A673 (cell line): Measurements from ENCODE around the gene RABL2A. TPM values are rescaled to one million over a fixed set of nuclear protein-coding genes. Genes with fewer than 3 reads are reported as not detected.
"Not testable (repeated sequence)": the region's sequence is repeated elsewhere in the genome, so short reads cannot be mapped to it uniquely, and the experiment has no call there.

Experiments used
- BruUV-seq: library from RNA; stranded (reverse); fragments of 400-500 nt; replicated peaks from 2 replicates; lab custom pipeline; 2021; lab: Mats Ljungman, UMichigan
- CTCF ChIA-PET: fragments of 300-600 bp; sonication (Branson Sonifier 250); formaldehyde crosslinking; loops from one replicate; lab custom pipeline; 2022; ENCODE audit warnings: antibody characterized with exemption; lab: Charles Lee
- POLR2A ChIA-PET: fragments of 300-600 bp; sonication (Branson Sonifier 250); formaldehyde crosslinking; loops from one replicate; lab custom pipeline; 2022; ENCODE audit warnings: antibody characterized with exemption; ENCODE audit not compliant: low non-redundant PET; lab: Charles Lee
- DNase-seq: peaks from one replicate; pipeline ENCODE4 v3.0.0-alpha.2; 2015; ENCODE audit warnings: low spot score
- H3K27ac ChIP-seq: fragments of 200-600 bp; sonication (generic); 2 replicates; pipeline ENCODE4 v1.5.1; 2016; ENCODE audit warnings: mixed run types, low read depth, mild to moderate bottlenecking, mixed read lengths, antibody characterized with exemption, low read length; ENCODE audit not compliant: poor library complexity, severe bottlenecking
- H3K27me3 ChIP-seq: fragments of 200-600 bp; sonication (generic); replicated peaks from 2 replicates; pipeline ENCODE4 v1.6.1; 2017; ENCODE audit warnings: mixed run types, low read depth, mild to moderate bottlenecking, mixed read lengths, antibody characterized with exemption, low read length; ENCODE audit not compliant: insufficient read depth, poor library complexity
- H3K36me3 ChIP-seq: fragments of 200-600 bp; sonication (generic); 2 replicates; pipeline ENCODE4 v1.6.1; 2016; ENCODE audit warnings: mixed run types, mild to moderate bottlenecking, mixed read lengths, antibody characterized with exemption, low read length; ENCODE audit not compliant: insufficient read depth, poor library complexity, severe bottlenecking
- H3K4me1 ChIP-seq: fragments of 200-600 bp; sonication (generic); 2 replicates; pipeline ENCODE4 v1.6.1; 2017; ENCODE audit warnings: mixed run types, mild to moderate bottlenecking, mixed read lengths, antibody characterized with exemption, low read length; ENCODE audit not compliant: insufficient read depth, poor library complexity, severe bottlenecking
- H3K4me3 ChIP-seq: fragments of 200-600 bp; sonication (generic); 2 replicates; pipeline ENCODE4 v1.5.1; 2016; ENCODE audit warnings: low read depth, mixed run types, mild to moderate bottlenecking, mixed read lengths, low read length; ENCODE audit not compliant: poor library complexity, severe bottlenecking
- H3K9me3 ChIP-seq: fragments of 200-600 bp; sonication (generic); 2 replicates; pipeline ENCODE4 v1.6.1; 2016; ENCODE audit warnings: mixed run types, low read depth, mild to moderate bottlenecking, mixed read lengths, antibody characterized with exemption, low read length; ENCODE audit not compliant: poor library complexity, severe bottlenecking
- EZH2 ChIP-seq: fragments of 200-600 bp; sonication (generic); IDR thresholded peaks from 2 replicates; pipeline ENCODE4 v1.6.1; 2017; ENCODE audit warnings: borderline replicate concordance, low read depth, mild to moderate bottlenecking, mixed read lengths, antibody characterized with exemption, low read length; ENCODE audit not compliant: poor library complexity, severe bottlenecking
- intact Hi-C: fragments of 100-400 bp; cut with micrococcal nuclease; formaldehyde crosslinking; loops from one replicate; pipeline ENCODE4 v1.10.0; 2022; ENCODE audit not compliant: unreplicated experiment
- total RNA-seq: library from RNA; stranded (reverse); gene quantifications from 2 replicates; pipeline ENCODE4 v1.2.3, GENCODE V29; 2021
- TF ChIP-seq, protein P1 (sequence below): fragments of 300-800, 200-600 bp; sonication (generic); conservative IDR thresholded peaks from 2 replicates; pipeline ENCODE4 v1.5.1; 2017; ENCODE audit warnings: low read depth, mild to moderate bottlenecking, antibody characterized with exemption, low read length, moderate library complexity, mixed read lengths

Gene RABL2A
- total RNA-seq, 1 experiment from 2014 or later, result 17.8 TPM

GRCh38 chr2:113657735-113658134 lies 30.7 kb downstream of the RABL2A start:
- intact Hi-C loops, CTCF ChIA-PET, POLR2A ChIA-PET, H3K27ac ChIP-seq, H3K4me3 ChIP-seq, H3K27me3 ChIP-seq, H3K36me3 ChIP-seq, H3K9me3 ChIP-seq, BruUV-seq, DNase-seq, H3K4me1 ChIP-seq: not testable (repeated sequence)

GRCh38 chr2:113663285-113664060 lies 36.4 kb downstream of the RABL2A start:
- BruUV-seq, POLR2A ChIA-PET, DNase-seq, CTCF ChIA-PET, intact Hi-C loops, H3K4me1 ChIP-seq, H3K36me3 ChIP-seq, H3K4me3 ChIP-seq, H3K27me3 ChIP-seq, H3K27ac ChIP-seq, H3K9me3 ChIP-seq: not testable (repeated sequence)

- DNase-seq, H3K36me3 ChIP-seq, CTCF ChIA-PET, H3K27me3 ChIP-seq, H3K4me3 ChIP-seq, H3K9me3 ChIP-seq, H3K4me1 ChIP-seq, POLR2A ChIA-PET, BruUV-seq, intact Hi-C loops, H3K27ac ChIP-seq: not testable (repeated sequence)
Observed at GRCh38 chr2:113664761-113665533, 37.9 kb downstream of the RABL2A start.

DNA sequence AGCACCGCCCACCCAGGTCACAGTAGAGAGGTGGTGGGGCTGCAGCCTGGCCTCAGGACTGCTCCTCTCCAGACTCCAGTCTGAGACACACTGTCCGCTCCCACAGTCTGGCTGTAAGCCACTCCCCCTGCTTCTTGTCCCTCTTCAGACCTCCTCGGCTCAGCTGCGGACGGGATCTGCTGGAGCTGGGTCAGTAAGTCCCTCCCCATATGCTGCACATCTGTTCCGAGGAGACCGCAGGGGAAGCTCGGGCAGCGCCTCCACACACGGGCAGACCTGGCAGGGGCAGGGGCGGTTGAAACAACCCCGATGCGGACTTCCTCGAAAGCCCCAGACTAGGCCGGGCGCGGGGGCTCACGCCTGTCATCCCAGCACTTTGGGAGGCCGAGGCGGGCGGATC lies 41.9 kb downstream of the RABL2A start:
- DNase-seq, POLR2A ChIA-PET, CTCF ChIA-PET, BruUV-seq, H3K27me3 ChIP-seq, H3K36me3 ChIP-seq, H3K4me1 ChIP-seq, H3K27ac ChIP-seq, intact Hi-C loops, H3K4me3 ChIP-seq, H3K9me3 ChIP-seq: not testable (repeated sequence)

DNA sequence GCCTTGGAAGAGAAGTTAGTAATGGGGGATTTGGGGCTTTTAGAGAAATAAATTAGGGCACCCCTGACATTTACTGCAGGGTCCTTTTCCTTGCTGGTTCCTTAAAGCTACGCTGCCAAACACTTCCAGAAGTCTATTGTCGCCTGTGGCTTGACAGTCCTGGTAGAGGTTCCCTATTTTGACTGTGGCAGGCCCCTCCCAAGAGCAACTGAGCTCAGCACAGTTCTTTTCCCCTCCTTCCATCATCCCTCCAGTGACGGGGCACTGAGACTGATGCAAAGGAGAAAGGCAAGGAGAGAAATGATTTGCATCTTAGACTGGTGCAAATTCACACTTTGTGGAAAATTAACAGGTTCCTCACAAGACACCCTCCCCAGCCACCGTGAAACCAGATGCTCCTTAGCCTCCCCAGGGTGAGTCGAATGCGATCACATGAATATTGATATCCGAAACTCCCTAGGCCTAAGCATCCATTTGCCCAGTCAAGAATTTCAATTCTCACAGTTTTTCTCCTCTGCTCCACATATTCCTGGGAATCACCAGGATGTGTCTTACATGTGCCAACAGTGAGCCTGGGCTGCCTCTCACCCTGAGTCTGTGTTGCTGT lies 45.4 kb downstream of the RABL2A start:
- H3K9me3 ChIP-seq, result no peaks in the 10 kb centered on the region
- DNase-seq, result no peak
- CTCF ChIA-PET, result no interaction called here
- no peaks in the 10 kb centered on the region for H3K36me3 ChIP-seq
- no peak overlapping the region for H3K4me3 ChIP-seq
- no peak overlapping the region for H3K27ac ChIP-seq
- no TSS peak for BruUV-seq
- no peaks in the 10 kb centered on the region for H3K4me1 ChIP-seq
- intact Hi-C loops, result no loop called here
- TF ChIP-seq EZH2, result no peak
- TF ChIP-seq, protein P1, sequence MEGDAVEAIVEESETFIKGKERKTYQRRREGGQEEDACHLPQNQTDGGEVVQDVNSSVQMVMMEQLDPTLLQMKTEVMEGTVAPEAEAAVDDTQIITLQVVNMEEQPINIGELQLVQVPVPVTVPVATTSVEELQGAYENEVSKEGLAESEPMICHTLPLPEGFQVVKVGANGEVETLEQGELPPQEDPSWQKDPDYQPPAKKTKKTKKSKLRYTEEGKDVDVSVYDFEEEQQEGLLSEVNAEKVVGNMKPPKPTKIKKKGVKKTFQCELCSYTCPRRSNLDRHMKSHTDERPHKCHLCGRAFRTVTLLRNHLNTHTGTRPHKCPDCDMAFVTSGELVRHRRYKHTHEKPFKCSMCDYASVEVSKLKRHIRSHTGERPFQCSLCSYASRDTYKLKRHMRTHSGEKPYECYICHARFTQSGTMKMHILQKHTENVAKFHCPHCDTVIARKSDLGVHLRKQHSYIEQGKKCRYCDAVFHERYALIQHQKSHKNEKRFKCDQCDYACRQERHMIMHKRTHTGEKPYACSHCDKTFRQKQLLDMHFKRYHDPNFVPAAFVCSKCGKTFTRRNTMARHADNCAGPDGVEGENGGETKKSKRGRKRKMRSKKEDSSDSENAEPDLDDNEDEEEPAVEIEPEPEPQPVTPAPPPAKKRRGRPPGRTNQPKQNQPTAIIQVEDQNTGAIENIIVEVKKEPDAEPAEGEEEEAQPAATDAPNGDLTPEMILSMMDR, result no peak
- POLR2A ChIA-PET, result no interaction called here
- H3K27me3 ChIP-seq, result no peaks in the 10 kb centered on the region
